Psoas muscle (tissue), 8 donors: ENCODE data around the gene WDR74. TPM values are rescaled to one million over a fixed set of nuclear protein-coding genes. Genes with fewer than 3 reads are reported as not detected.

Experiments
- ATAC-seq, 4 donors: fragments of 200-7000 bp; cut with Tn5 transposase; one replicate each; pipeline ENCODE4 v1.9.1; 2020; ENCODE audit warnings: moderate library complexity in 3 of 4, mild to moderate bottlenecking in 2 of 4
- DNase-seq, 2 donors: peaks; one replicate each; pipeline ENCODE4 v3.0.0-alpha.2; 2020
- H3K27ac ChIP-seq: fragments of 200-600 bp; one replicate; pipeline ENCODE4 v1.8.0; 2022
- H3K27me3 ChIP-seq, 3 donors: fragments of 200-600 bp in 1 of 3; one replicate each; pipeline versions ENCODE4 v1.6.1 to v1.8.0; 2013 to 2022; ENCODE audit warnings: low read length in 2 of 3, mild to moderate bottlenecking in 2 of 3, moderate library complexity in 1 of 3; ENCODE audit not compliant: insufficient read depth in 3 of 3
- H3K36me3 ChIP-seq, 2 donors: fragments of 200-600 bp in 1 of 2; one replicate each; pipeline versions ENCODE4 v1.6.1 to v1.8.0; 2013 to 2022; ENCODE audit warnings: low read depth in 1 of 2, mild to moderate bottlenecking in 1 of 2, moderate library complexity in 1 of 2; ENCODE audit not compliant: insufficient read depth in 1 of 2
- H3K4me1 ChIP-seq: fragments of 200-600 bp; one replicate; pipeline ENCODE4 v1.8.0; 2022
- H3K4me3 ChIP-seq: fragments of 200-600 bp; one replicate; pipeline ENCODE4 v1.8.0; 2022; ENCODE audit warnings: mild to moderate bottlenecking
- H3K9me3 ChIP-seq: fragments of 200-600 bp; one replicate; pipeline ENCODE4 v1.8.0; 2022
- WGBS, 3 donors: extraction: QIAGEN DNeasy Blood & Tissue Kit; methylation state at CpG; one replicate each; pipeline versions ENCODE4 v1.1.6 to v1.1.7; 2013; 5-methylcytosine and 5-hydroxymethylcytosine counted together
- intact Hi-C, 2 donors: fragments of 100-400 bp; cut with DNase I; formaldehyde crosslinking; loops; one replicate each; pipeline versions ENCODE4 v1.11.0 to v1.14.2; 2022
- polyA plus RNA-seq, 3 donors: library from polyadenylated mRNA; stranded (reverse); fragments of 200-250 nt; gene quantifications; one replicate each; pipeline ENCODE4 v1.2.3, GENCODE V29; 2013
- total RNA-seq, 4 donors: library from RNA; stranded (reverse); fragmentation: NEBNext Ultra II Directional in 2 of 4; extraction: Animal tissue kit (Norgen Biotek cat#: 25700) in 2 of 4; gene quantifications; one replicate each; pipeline versions ENCODE4 v1.2.1 to v1.2.4, GENCODE V29; 2021 to 2023
- TF ChIP-seq, protein P1 (sequence below): fragments of 200-600 bp; IDR thresholded peaks from one replicate; pipeline ENCODE4 v1.8.0; 2022; ENCODE audit warnings: antibody characterized with exemption
- donor health status: healthy with polysubstance abuse.
- donor health status: DM: no; HTN: no; CAD: no; lungs with moderate emphysema.
- donor health status: Bipolar disorder and iron deficiency.
- donor health status: healthy.
- donor health status: DM: yes; HTN: yes; CAD: no.
- donor health status: DM: no; HTN: no; CAD: no.
- donor health status: DM: no; HTN: no; CAD: no.
- donor health status: DM: yes; HTN: yes; CAD: no.

WDR74 gene
- total and polyA plus RNA-seq, 7 donors = 32.9 to 121 (median 74.9) TPM

DNA sequence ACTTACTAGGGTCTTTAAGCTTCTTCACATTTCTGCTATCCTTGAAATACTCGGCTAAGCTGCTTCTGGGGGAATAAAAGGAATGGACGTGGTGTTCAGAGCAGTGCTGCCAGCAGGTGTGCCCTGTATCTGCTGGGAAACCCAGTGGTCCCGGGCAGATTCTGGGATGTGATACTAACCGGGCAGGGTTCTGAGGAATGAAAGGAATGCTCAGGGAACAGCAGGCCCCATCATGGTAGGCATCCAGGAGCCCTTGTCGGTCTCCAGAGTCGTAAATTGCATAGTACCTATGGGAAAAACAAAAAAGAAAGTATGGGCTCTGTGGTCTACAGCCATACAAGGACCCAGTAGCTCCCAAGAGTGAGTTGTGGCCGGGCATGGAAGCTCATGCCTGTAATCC, 43.1 kb downstream of the WDR74 start:
- TF ChIP-seq, protein P1, sequence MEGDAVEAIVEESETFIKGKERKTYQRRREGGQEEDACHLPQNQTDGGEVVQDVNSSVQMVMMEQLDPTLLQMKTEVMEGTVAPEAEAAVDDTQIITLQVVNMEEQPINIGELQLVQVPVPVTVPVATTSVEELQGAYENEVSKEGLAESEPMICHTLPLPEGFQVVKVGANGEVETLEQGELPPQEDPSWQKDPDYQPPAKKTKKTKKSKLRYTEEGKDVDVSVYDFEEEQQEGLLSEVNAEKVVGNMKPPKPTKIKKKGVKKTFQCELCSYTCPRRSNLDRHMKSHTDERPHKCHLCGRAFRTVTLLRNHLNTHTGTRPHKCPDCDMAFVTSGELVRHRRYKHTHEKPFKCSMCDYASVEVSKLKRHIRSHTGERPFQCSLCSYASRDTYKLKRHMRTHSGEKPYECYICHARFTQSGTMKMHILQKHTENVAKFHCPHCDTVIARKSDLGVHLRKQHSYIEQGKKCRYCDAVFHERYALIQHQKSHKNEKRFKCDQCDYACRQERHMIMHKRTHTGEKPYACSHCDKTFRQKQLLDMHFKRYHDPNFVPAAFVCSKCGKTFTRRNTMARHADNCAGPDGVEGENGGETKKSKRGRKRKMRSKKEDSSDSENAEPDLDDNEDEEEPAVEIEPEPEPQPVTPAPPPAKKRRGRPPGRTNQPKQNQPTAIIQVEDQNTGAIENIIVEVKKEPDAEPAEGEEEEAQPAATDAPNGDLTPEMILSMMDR = no peak
- Histone ChIP-seq H3K27ac (no peak overlapping the region), H3K4me3 (no peak overlapping the region), H3K4me1 (peaks cover under 1% of the 10 kb centered on the region), H3K27me3 (no peaks in the 10 kb centered on the region), H3K36me3 (peaks cover 18 to 93% of the 10 kb centered on the region in 2 donors), H3K9me3 (no peaks in the 10 kb centered on the region)
- 80 to 83% (median 82%) methylated on average over 7 of the region's 7 CpGs for WGBS, 3 donors
- intact Hi-C loops = loop anchor here in 1 of 2 donors (5.0 kb wide), 1 partner anchor 36 kb away; the partner anchor contains the start of genes STX5 and TEX54
- no peak for ATAC-seq
- no peak for DNase-seq

DNA sequence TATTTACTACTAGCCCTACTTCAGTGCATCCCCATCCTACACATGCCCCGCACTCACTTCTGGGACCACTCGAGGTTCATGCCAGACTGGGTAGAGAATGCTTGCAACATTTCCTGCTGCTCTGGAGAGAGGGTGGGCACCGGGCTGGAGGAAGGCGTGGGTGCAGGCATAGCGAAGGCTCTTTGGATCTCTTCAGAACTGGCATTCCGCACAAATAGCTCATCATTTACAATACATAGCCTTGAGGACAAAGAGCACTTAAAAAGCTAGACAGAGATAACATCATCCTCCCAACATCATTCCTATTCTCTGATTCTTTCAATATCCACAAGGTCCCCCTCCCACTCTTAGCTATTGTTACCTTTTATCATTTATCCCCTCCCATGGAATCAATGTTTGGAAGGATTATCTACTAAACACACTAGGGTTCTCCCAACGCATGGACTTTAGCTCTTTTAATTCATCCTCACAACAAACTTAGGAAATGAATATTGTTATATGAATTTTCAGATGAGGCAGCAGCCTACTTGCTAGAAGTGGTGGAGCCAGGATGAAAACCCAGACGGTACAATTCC, 45.1 kb downstream of the WDR74 start:
- TF ChIP-seq, protein P1 = no peak
- ATAC-seq (no peak), DNase-seq (no peak)
- H3K9me3 ChIP-seq = no peaks in the 10 kb centered on the region
- peaks cover 13% of the 10 kb centered on the region for H3K4me1 ChIP-seq
- H3K27ac ChIP-seq = no peak overlapping the region
- intact Hi-C loops = loop anchor here in 1 of 2 donors (2.0 kb wide), 1 partner anchor 23 kb away; no protein-coding TSS in a partner anchor
- peaks cover 9 to 89% of the 10 kb centered on the region in 2 donors for H3K36me3 ChIP-seq
- H3K4me3 ChIP-seq = no peak overlapping the region
- 86 to 93% (median 91%) methylated on average over 8 of the region's 8 CpGs for WGBS, 3 donors
- no peaks in the 10 kb centered on the region for H3K27me3 ChIP-seq

DNA sequence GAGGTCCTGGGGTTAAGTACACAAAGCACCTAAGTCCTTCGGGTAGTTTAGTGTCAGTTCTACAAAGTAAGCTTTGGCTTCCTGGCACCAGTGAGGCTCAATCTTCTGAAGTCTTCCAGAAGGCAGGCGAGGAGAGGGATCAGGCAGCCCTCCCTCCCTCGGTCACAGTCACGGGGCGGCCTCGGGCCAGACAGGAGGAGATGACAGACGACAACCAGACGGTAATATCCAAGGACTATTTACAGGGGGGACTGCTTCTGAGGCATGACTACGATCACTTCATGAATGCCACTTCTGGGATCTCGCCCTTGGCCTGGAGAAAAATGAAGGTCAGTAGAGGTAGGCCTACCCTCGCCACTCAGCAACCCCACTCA, 47.2 kb downstream of the WDR74 start:
- H3K27me3 ChIP-seq = no peaks in the 10 kb centered on the region
- DNase-seq (no peak), ATAC-seq (peak in 2 of 4 donors; percentile 1 to 2)
- TF ChIP-seq, protein P1 = no peak
- peaks cover 26% of the 10 kb centered on the region for H3K4me1 ChIP-seq
- H3K9me3 ChIP-seq = no peaks in the 10 kb centered on the region
- H3K36me3 ChIP-seq = peaks cover 4 to 77% of the 10 kb centered on the region in 2 donors
- WGBS, 3 donors = 21 to 28% (median 23%) methylated on average over 11 of the region's 11 CpGs
- intact Hi-C loops = no loop called here
- H3K27ac ChIP-seq = peak overlapping the region; percentile 76
- peak overlapping the region; percentile 95 for H3K4me3 ChIP-seq

DNA sequence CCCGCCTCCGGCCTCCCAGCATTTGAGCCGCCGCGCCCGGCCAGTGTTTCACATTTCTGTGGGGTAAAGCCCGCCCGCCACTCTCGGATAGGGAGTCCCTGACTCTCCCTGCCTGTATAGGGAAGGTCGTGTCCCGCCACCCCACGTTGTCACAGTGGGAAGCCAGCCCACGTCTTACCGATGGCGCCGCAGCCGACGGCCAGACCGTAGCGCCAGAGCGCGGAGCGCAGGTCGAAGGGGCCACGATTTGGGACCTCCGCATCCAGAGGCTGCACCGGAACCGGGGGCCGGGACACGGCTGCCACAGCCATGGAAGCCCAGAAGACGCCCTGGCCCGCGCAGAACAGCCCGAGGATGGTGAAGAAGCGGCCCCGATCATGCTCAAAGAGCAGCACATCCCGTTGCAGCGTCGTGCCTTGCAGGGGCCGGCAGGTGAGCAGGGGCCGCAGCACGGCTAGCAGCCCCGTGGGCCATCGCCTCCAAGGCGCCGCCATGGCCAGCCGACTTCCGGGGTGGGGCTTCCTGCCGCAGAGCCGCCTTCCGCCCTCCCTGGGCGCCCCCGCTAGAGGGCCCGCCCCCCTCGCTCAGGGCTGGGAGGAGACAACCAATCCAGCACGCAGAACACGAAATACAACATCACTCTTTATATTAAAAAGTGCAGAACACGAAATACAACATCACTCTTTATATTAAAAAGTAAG, 47.7 kb downstream of the WDR74 start, which contains the start of gene TMEM223:
Gene TMEM223 (minus strand): TSS at position 506 of the 701 bp plus-strand sequence. CDS start 12 bp downstream, at position 494.
- DNase-seq (peak; percentile 90 to 93), ATAC-seq (peak; percentile 77 to 85 (median 78))
- Histone ChIP-seq H3K27me3 (no peaks in the 10 kb centered on the region), H3K9me3 (no peaks in the 10 kb centered on the region), H3K4me3 (peak within 1 kb of the TSS; percentile 95), H3K27ac (peak within 1 kb of the TSS; percentile 76), H3K4me1 (peaks cover 26% of the 10 kb centered on the region), H3K36me3 (peaks cover 4 to 71% of the 10 kb centered on the region in 2 donors)
- intact Hi-C loops = loop anchor here in 1 of 2 donors (2.0 kb wide), 1 partner anchor 13 kb away; the partner anchor contains the start of gene NXF1
- TF ChIP-seq, protein P1 = no peak
- WGBS, 3 donors = 0 to 1% (median 0%) methylated on average over 55 to 58 of the region's 58 CpGs
